K562 (cell line): Measurements from ENCODE around the gene CASP7.

ENCODE experiments used
- CTCF ChIP-seq, 3 experiments: IDR thresholded peaks in 2 of 3; conservative IDR thresholded peaks in 1 of 3; 2 replicates each; pipeline ENCODE4 v1.5.1; 2011 to 2012; ENCODE audit warnings: low read length in 3 of 3, mild to moderate bottlenecking in 3 of 3, control low read depth in 2 of 3, improper control_type of control experiment in 1 of 3, inconsistent platforms in 1 of 3, low read depth in 1 of 3, mixed read lengths in 1 of 3, moderate library complexity in 1 of 3; ENCODE audit not compliant: insufficient read depth in 2 of 3
- SMARCB1 ChIP-seq: IDR thresholded peaks from 2 replicates; pipeline ENCODE4 v1.6.1; 2011; ENCODE audit warnings: improper control_type of control experiment, low read depth; ENCODE audit not compliant: insufficient read length

DNA sequence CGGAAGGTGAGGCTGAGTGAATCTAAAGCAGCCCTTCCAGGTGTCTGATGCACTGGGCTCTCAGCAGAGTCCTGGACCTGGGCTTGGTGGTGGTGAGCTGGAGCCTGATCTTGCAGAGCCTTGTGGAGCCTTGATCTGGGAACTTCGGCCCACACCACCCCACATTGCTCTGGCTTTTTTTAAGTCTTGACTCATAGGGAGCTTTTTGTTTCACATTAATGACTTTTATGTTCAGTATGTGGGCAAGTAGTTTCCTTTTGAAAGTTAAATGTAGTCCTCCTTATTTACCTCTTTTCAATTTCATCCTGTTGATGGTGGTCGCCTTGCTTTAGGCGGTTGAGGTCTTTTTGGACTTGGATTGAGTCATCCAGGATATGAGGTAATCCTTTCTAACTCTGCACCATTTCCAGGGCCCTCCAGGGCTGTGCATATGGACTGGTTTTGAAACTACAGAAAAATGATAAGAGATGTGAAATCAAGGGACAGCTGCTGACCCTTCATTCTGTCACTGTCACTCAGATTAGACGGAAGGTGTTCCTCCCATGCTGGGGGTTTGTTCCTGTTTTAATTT lies 12.9 kb upstream of the CASP7 start:
- TF ChIP-seq CTCF (IDR thresholded peaks at IDR 0.05 in 2 of 3, conservative IDR thresholded peaks at IDR 0.05 in 1 of 3; ENCODE audit: insufficient read depth in 2 of 3, low read depth in 1 of 3, low read length in 3 of 3) = no peak
- TF ChIP-seq SMARCB1 = no peak
